Measurements from ENCODE around the gene SETD4.
"Not testable (repeated sequence)": the region's sequence is repeated elsewhere in the genome, so short reads cannot be mapped to it uniquely, and the experiment has no call there.

The SETD4 gene, protein sequence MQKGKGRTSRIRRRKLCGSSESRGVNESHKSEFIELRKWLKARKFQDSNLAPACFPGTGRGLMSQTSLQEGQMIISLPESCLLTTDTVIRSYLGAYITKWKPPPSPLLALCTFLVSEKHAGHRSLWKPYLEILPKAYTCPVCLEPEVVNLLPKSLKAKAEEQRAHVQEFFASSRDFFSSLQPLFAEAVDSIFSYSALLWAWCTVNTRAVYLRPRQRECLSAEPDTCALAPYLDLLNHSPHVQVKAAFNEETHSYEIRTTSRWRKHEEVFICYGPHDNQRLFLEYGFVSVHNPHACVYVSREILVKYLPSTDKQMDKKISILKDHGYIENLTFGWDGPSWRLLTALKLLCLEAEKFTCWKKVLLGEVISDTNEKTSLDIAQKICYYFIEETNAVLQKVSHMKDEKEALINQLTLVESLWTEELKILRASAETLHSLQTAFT
- 11.8 to 23.0 reads per million in 2 donors for total RNA-seq

DNA sequence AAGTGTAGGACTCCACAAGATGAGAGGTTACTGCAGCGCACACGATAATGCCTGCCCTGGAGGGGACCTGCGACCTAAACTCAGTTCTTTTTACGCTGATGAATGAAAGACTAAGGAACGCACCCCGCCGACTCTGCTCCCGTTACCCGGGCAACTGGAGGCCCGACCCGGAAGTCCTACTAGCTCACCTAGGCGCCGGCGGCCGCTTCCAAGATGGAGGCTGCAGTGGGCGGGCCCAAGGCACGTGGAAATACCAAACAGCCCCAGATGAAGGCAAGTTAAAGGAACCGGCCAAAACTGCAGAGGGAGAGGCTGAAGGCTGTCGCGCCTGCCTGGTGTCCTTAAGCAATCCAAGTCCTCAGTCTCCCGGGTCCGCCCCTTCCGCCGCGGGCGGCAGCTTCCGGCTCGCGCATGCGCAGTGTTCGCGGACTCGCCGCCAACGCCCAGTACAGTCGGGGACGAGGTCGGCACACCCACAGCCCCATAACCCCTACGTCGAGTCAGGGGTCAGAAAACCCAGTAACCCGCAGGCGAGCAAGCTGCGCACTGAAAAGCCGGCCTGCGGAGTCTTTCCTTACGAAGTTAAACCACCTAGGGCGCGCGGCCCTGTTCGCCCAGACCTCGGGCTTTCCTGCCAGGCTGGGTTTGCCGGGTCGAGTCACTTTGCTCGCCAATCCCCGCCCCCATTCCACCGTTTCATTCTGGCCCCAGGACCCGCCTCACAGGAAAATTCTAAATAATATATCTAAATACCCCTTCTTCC, at the start of gene SETD4:
Gene SETD4, minus strand, starts transcription at position 368 of the 763 bp plus-strand sequence. CDS start 1,638 bp downstream, outside the sequence.
- peak; percentile 86 to 93 (median 88) for DNase-seq

DNA sequence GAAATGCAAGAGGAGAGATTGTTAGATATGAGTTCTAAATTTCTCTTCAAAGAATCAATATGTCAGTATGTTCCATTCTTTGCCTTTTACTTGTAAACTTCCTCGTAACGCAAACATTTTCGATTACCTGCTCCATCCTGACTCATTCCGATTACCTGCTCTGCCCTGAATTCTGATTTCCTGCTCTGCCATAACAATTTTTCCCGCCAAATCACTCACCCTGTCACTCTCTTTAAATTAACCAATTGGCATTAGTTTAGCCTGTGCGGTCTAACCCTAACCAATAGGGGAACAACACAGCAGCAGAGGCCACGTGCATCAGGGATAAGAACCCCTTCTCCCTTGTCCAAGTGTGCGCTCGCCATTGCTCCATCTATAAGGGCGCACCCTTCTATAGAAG, 49.5 kb upstream of the SETD4 start:
- DNase-seq: no peak

DNA sequence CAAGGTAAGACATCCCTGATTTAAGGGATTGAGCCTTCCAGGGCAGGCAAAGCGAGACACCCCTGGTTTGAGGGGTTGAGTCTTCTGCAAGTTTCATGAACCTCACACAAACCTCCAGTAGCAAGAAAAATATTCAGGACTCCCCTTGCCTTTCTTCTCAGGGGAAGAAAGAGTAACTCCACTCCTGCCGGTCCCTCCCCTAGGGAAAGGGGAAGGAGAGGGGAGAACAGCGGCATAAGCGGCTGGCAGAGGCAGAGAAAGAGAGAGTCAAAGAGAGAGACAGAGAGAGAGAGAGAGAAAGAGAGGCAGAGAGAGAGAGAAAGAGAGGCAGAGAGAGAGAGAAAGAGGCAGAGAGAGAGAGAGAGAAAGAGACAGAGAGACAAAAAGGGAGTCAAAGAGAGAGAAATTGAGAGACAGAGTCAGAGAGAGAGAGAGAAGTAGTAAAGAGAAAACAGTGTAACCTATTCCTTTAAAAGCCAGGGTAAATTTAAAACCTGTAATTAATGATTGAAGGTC, 45.1 kb upstream of the SETD4 start:
- no peak for DNase-seq

DNA sequence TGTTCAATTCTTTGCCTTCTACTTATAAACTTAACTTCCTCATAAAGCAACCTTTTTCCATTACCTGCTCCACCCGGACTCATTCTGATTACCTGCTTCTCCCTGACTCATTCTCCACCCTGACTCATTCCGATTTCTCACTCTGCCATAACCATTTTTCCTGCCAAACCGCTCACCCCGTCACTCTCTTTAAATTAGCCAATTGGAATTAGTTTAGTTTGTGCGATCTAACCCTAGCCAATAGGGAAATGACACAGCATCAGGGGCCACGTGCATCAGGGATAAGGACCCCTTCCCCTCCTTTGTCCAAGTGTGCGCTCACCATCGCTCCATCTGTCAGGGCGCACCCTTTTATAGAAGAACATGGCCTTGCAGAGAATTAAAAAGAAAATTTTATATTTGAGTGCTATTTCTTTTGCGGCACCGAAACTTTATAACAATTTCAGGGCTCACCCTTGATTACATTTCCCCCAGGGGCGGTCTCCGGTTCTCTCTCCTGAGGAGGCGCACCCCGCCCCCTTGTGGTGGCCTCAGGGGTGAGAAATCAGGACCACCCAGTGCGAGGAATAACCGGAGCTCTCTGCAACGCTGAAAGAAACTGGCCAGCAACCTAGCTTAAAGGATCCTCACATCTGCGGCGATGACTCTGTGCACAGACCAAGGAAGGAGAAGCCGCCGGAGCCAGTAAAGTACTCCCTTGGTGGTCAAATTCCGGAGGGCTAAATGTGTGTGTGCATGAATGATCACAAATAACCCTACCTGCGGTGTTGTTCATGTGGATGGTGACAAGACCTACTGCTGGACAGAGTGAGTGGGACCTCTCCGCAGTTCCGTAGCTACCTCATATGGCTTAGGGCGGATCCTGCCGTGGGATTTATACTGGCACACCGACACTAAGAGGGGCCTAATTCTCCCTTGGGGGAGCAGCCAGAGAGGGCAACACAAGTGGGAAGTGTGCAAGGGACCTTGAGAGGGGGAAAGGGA, 44.3 kb upstream of the SETD4 start:
- peak; percentile 13 to 26 (median 22) for DNase-seq

DNA sequence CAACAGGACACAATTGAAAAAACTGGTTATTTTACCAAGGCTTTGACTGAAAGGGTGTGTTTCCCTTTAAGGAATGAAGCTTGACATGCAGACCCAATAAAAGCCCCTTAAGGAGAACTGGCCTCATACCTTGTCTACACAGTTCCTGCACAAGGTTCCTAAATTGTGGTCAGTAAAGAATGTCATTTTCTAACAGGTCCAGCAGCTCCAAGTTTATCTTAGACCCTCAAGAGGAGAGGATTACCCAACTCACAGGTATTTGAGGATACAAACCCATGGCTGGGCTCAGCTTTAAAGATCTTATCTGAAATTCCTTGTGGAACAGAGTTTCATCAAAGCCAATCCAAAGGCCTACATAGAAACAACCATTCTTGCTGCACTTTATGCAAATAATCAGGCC, 43.1 kb upstream of the SETD4 start:
- no peak for DNase-seq

DNA sequence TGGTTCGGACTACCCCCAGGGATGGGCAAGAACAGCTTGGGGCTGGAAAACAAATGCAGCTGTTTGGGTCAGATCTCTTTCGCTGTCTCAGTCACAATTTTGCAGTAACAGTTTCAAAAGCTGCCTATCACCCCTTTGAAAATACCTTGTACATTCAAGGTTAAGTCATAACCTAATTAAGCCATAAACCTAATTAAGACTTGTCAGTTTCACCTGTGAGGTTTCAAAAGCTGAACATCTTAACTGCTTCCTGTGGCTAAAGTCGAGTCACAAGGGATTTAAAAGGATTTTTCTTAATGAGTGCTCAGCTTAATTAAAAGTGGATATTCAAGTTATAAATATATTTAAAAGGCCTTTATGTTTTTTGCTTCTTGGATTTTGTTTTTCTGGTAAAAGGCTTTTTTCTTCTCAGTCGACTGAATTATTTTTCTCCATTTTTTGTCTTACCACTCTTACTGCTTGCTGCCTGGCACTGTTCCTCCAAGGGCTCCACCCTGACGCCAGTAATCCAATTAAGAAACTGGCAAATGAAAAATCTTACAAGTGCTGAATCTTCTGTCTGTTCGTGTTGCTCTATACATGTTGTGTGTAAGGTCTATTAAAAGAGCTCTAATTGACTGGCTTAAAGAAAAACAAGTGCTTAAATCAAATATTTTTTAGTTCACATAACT, 40.8 kb upstream of the SETD4 start:
- no peak for DNase-seq

DNA sequence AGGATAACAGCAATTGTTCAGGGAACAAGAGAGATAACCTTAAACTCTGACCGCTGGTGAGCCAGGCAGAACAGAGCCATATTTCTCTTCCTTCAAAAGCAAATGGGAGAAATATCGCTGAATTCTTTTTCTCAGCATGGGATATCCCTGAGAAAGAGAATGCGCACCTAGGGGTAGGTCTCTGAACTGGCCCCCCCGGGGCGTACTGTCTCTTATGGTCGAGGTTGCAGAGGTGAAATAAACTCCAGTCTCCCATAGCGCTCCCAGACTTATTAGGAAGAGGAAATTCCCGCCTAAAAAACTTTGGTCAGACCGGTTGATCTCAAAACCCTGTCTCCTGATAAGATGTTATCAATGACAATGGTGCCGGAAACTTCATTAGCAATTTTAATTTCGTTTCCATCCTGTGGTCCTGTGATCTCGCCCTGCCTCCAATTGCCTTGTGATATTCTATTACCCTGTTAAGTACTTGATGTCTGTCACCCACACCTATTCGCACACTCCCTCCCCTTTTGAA, 39.4 kb upstream of the SETD4 start:
- not testable (repeated sequence) for DNase-seq

DNA sequence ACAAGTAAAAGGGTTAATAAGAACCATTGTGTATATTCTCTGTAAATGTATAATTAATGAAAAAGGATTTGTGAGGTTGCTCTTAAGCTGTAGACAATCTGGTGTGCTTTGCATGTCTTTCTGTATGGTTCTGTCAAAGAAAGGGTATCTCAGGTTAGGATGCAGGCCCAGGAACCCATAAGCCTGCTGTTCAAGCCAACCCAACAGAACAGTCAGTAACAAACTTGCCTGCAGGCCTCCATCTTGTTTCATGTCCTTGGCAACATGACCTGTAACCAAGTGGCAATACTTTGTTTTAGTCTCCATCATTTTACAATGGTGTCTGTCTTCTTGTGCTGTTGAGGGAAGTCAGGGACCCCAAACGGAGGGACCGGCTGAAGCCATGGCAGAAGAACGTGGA, 38.7 kb upstream of the SETD4 start:
- DNase-seq: no peak

DNA sequence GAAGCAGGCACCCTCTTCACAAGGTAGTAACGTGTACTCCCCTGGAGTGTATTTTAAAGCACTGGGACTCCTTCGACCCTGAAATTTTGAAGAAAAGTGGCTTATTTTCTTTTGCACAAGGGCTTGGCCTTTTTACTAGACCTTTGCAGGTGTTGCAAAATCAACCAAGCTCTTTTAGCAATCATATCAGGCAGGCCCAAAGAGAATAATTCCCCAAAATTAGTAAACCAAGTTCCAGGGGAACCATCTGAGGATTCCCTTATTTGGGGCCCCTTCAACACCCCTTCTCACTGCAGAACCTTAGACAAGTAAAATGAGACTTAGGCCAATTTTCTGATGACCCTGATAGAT, 37.8 kb upstream of the SETD4 start:
- DNase-seq: no peak

DNA sequence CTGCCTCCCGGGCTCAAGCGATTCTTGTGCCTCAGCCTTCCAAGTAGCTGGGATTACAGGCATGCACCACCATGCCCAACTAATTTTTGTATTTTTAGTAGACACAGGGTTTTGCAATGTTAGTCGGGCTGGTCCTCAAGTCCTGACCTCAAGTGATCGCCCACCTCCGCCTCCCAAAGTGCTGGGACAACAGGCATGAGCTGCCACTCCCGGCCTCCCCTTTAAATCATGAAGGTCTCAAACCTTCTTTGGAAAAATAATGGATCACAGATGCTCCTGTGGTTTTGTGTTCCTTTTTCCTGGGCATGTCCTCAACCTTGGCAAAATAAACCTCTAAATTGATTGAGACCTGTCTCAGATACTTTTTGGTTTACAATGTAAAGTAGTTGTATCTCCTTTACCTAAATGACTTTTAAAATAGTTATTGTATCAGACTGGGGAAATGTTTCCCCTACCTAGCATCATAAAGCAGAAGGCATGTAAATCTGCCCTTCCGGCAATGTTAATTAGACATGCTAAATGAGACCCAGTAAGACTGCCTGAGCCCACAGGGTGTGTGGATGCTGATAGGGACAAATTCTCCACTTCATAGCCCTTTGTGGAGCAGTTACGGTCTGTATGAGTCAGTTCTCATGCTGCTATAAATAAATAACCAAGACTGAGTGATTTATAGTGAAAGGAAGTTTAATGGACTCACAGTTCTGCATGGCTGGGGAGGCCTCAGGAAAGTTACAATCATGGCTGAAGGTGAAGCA, 37.3 kb upstream of the SETD4 start:
- no peak for DNase-seq

DNA sequence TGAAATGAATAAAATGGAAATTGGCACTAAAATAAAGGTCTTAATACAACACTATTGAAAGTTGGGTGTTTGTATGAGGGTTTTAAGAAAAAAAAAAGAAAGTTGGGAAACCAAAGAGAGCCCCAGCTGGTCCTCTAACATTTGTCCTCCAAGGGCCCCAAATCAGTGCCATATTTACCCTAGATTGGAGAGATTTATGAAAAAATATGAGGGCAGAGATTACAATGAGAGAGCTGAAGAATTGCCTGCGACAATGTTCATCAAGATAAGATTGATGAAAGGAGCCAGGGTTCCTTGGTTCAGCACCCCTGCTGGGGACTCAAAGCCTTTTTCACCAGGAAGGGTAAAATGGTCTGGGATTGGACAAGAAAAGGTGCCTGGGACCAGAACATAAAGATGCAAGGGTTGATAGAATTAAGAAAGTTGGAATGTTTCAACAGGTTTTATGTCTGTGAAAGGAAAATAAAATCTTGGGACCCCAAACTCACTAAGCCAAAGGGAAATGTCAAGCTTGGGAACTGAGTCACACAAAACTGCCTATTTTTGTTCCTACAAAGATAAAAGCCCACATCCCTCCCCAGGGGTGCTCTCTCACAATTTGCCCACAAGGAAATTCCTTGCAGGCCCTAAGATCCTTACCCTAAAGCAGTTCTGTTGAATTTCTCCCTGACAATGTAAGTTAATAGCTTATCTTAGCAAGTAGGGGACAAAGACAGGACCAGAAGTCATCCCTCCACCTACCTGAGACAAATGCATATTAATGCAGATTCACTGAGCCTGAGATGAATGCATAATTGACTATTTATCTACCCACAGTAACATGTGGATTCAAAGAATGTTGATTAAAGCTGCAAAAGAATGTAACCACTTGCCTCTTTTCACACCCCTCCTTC, 36.3 kb upstream of the SETD4 start:
- no peak for DNase-seq

DNA sequence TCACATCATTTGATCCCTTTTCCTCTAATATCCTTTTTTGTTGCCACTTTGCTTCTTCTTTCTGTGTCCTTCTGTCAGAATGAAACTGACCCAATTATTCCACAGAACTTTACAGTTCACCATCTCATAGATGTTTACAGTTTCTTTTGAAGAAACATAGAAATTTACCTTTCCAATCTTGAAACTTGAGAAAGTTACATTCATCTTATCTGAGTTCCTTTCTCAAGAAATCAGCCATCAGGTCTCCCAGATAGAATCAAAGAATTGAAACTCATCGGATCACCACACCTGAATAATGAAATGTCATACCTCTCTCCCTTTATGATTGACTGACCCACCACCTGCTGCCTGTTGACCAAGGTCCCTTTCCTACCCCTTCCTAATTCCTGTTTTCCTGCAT, 33.2 kb upstream of the SETD4 start:
- no peak for DNase-seq

DNA sequence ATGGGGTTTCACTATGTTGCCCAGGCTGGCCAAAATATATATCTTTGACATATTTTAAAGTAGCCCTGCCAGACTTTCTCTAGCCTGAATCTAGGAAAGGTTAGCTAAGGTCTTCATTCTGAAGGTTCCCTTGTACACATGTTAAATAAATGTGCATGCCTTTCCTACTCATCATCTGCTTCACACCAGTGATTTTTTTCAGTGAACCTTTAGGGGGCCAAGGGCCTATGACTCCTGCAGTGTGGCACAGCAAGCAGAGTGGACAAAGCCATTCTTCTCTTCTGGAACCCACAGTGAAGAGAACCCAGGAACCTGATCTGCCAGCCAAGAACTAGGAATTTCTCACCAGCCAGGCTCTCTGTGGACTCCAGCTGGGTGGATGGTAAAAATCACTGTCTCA, 32.4 kb upstream of the SETD4 start:
- no peak for DNase-seq

DNA sequence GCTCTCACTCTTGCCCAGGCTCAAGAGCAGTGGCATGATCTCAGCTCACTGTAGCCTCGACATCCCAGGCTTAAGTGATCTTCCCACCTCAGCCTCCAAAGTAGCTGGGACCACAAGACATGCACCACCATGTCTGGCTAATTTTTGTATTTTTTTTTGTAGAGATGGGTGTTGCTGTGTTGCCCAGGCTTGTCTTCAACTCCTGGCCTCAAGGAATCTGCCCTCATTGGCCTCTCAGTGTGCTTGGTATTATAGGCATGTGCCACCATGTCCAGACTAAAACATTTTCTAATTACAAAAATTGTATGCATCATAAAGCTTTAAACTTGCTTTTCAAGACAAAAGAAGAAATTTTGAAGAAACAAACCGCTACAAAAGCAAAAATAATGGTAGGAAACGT, 29.6 kb upstream of the SETD4 start:
- DNase-seq: no peak

DNA sequence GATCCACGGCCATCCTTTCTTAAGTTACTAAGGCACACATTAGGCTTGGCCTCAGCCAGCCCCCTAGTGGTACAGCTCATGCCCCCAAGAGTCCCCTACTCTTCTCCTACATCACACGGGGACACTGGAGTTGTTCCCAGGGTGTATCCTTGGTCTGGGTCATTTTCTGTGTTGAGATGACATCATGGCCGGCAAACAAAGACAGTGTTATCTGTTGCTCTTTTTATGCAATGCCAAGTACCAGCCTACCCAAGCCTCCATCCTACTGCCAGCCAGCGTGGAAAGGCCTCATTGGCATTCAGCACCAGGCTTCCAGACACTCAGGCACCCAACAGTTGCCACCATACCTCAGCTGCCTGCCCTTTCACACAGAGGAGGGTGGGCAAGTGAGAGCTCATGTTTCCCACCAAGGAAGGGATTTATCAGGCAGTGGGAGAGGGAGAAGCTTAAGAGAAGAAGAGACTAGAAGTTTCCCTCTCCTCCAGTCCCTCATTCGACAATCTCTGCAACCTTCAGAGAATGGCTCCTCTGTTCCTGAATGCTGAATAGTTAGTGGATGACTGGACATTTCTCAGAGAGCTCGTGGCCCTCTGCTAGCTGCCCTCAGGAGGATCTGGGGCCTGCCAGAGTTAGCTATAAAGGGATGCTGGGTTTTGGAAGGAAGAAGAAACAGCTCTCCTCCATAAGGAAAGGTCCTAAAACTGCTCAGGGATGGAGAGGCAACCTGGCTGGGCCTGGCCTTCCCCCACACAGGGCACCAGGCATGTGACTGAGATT, 27.2 kb upstream of the SETD4 start:
- no peak for DNase-seq

DNA sequence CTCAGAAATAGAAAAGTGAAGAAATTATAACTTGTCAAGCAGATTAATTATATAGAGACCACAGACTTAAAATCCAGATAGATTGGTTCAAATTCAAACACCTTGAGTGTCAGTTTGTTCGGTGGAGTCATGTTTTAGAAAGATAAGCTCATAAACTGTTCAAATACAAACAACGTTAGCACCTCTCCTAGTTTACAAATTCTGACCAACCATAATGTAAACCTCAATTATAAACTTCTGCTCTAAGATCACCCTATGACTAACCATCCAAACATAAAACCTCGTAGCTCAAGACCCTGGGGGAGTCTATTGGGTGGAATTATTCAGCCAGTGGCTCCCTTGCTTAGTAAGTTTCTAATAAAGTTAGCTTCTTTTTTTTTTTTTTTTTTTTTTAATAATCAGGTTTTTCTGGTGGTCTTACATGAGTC, 21.9 kb upstream of the SETD4 start:
- no peak for DNase-seq

DNA sequence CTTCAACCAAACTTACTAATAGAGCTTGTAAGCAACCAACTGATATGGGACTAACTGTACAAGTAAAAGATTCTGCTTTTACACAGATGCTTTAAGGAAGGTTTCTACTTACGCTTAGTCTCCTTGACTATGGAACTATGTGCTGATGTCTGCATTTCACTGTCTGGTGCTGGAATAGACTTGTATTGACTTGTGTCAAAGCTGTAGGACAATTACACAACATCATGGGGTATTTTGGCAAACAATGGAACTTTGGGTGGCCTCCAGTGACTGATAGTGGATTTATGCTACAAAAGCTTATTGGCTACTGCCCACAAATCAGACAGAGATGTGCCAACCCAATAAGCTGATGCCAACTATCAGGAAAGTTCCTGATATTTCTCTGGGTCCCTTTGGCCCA, 20.1 kb upstream of the SETD4 start:
- DNase-seq: no peak

DNA sequence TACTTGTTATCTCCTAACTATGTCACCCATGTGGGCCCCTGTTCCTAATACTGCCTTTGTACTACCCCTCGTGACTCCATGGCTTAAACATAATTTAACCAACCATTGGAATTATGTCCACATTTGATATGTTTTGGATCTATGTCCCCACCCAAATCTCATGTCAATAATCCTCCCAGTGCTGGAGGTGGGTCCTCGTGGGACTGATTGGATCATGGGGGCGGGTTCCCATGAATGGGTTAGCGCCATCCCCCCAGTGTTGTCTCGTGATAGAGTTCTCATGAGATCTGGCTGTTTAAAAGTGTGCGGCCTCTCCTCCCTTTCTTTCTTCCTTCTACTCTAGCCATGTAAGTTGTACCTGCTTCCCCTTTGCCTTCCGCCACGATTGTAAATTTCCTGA, 19.3 kb upstream of the SETD4 start:
- DNase-seq: no peak
